Vagina (tissue), 2 donors: ENCODE results near the gene CDC42EP3.

ENCODE experiments used
- POLR2A ChIP-seq, 2 donors: fragments of 450-650 bp; IDR thresholded peaks; one replicate each; pipeline ENCODE4 v1.6.1; 2017; ENCODE audit warnings: antibody characterized with exemption in 2 of 2, mild to moderate bottlenecking in 2 of 2, moderate library complexity in 2 of 2
- POLR2AphosphoS5 ChIP-seq, 2 donors: sonication (generic); formaldehyde crosslinking; IDR thresholded peaks; one replicate each; pipeline ENCODE4 v1.9.0; 2017; ENCODE audit warnings: antibody characterized with exemption in 2 of 2, mild to moderate bottlenecking in 2 of 2, low read depth in 1 of 2; ENCODE audit not compliant: insufficient read depth in 1 of 2
- TF ChIP-seq, protein P1 (sequence below), 3 experiments: fragments of 450-650 bp in 2 of 3; fragments of 200-600 bp in 1 of 3; sonication (generic) in 1 of 3; IDR thresholded peaks; one replicate each; pipeline ENCODE4 v1.5.1; 2017 to 2019; ENCODE audit warnings: antibody characterized with exemption in 3 of 3, mild to moderate bottlenecking in 2 of 3, moderate library complexity in 2 of 3

DNA sequence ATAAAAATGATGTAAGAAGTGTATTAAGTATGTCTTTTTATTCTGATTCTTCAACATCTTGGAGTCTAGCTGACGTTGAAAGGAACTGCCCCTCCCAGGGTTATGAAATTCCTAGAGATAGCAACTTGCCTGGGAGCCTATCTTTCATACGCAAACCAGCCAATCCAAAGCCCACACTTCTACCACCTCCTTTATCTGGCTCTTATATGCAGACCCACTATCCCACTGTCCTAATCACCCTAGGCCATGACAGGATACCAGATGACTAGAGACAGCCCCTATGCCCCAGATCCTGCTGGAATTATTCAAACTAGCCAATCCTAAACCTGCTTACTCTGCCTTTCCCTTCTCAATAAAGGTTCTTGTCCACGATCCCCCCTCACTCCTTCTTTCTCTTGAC is 11.8 kb upstream of the CDC42EP3 start:
- TF ChIP-seq, protein P1, sequence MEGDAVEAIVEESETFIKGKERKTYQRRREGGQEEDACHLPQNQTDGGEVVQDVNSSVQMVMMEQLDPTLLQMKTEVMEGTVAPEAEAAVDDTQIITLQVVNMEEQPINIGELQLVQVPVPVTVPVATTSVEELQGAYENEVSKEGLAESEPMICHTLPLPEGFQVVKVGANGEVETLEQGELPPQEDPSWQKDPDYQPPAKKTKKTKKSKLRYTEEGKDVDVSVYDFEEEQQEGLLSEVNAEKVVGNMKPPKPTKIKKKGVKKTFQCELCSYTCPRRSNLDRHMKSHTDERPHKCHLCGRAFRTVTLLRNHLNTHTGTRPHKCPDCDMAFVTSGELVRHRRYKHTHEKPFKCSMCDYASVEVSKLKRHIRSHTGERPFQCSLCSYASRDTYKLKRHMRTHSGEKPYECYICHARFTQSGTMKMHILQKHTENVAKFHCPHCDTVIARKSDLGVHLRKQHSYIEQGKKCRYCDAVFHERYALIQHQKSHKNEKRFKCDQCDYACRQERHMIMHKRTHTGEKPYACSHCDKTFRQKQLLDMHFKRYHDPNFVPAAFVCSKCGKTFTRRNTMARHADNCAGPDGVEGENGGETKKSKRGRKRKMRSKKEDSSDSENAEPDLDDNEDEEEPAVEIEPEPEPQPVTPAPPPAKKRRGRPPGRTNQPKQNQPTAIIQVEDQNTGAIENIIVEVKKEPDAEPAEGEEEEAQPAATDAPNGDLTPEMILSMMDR (IDR thresholded peaks at IDR 0.05), result no peak
- TF ChIP-seq POLR2AphosphoS5 (IDR thresholded peaks at IDR 0.05; ENCODE audit: insufficient read depth in 1 of 2, low read depth in 1 of 2) (no peak), POLR2A (IDR thresholded peaks at IDR 0.05) (no peak)
